ENCODE data around the gene MAML1. TPM values are rescaled to one million over a fixed set of nuclear protein-coding genes. Genes with fewer than 3 reads are reported as not detected.

The MAML1 gene
- total and polyA plus RNA-seq, 2 experiments from 2014 or later, result 14.4 to 35.8 TPM

DNA sequence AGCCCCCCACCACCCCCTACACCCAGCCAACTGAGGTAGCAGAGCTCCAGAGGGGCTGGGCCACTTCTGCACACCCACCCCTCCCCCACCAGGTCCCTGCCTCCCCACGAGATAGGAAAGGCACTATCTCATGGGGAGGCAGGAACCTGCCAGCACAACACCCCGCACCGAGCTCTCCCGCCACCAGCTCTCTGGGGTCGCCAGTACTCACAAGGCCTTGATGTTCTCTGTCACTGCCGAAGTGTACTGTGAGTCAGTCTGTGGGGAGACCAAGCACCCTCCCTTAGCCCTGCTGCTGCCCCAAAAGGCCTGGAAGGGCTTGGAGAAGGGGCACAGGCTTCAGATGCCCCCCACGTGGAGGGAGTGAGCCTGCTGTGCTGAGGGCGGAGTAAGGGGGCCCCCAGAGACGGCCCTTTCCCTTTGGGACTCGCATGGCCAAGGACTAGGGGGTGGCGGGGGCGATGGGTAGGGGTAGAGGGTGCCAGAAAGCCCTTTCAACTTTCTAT, 68.1 kb downstream of the MAML1 start:
- H3K4me1 ChIP-seq (ENCODE audit: low read depth), result peaks cover 22% of the 10 kb centered on the region
- DNase-seq (ENCODE audit: low read depth in 1 of 2, low spot score in 1 of 2), result no peak
- H3K27ac ChIP-seq, result no peak overlapping the region
- no peaks in the 10 kb centered on the region for H3K9me3 ChIP-seq (ENCODE audit: low read depth)
- H3K4me3 ChIP-seq, result no peak overlapping the region
- TF ChIP-seq, protein P1, sequence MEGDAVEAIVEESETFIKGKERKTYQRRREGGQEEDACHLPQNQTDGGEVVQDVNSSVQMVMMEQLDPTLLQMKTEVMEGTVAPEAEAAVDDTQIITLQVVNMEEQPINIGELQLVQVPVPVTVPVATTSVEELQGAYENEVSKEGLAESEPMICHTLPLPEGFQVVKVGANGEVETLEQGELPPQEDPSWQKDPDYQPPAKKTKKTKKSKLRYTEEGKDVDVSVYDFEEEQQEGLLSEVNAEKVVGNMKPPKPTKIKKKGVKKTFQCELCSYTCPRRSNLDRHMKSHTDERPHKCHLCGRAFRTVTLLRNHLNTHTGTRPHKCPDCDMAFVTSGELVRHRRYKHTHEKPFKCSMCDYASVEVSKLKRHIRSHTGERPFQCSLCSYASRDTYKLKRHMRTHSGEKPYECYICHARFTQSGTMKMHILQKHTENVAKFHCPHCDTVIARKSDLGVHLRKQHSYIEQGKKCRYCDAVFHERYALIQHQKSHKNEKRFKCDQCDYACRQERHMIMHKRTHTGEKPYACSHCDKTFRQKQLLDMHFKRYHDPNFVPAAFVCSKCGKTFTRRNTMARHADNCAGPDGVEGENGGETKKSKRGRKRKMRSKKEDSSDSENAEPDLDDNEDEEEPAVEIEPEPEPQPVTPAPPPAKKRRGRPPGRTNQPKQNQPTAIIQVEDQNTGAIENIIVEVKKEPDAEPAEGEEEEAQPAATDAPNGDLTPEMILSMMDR (IDR thresholded peaks at IDR 0.05; ENCODE audit: low read depth, low read length), result no peak
- H3K27me3 ChIP-seq, result no peaks in the 10 kb centered on the region
- peaks cover 7% of the 10 kb centered on the region for H3K36me3 ChIP-seq

DNA sequence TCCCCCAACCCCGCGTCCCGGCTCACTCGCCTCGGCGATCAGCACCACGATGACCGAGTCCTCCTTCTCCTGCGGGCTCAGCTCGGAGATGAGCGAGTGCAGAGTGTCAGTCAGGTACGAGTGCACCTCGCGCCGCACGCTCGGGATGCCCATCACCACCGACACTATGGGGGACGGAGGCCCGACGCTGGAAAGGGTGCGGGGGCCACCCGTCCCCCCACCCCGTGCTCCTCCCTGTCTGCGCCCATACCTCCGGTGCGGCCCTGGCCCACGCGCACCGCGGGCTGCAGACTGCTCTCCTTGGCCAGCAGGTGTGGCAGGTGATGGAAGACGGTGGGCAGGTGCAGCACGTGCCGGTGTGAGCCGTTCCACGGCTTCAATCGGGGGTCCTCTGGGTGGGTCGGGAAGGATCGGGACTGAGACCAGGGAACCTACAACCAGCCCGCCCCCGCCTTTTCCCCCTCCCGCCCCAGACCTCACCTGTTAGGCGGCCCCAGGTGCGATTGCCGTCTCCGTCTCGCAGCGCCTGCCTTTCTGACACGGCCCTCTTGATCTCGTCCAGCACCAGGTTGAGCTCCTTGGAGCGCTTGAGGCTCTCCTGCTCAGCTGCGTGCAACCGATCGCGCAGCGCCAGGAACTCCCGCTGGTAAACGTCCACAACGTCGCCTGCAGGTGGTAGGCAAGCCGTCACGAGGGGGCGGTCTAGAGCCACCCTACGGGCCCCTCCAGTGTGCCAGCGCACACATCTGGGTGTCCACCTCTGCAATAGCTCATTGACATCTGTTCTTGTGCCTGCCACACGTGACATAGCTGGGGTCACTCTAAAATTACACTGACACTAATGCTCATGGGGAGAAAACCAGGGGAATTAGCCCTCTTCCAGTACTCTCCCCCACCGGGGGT, 68.9 kb downstream of the MAML1 start:
- H3K4me1 ChIP-seq (ENCODE audit: low read depth), result peaks cover 22% of the 10 kb centered on the region
- no peak overlapping the region for H3K4me3 ChIP-seq
- TF ChIP-seq, protein P1 (IDR thresholded peaks at IDR 0.05; ENCODE audit: low read depth, low read length), result peak; percentile 63
- no peaks in the 10 kb centered on the region for H3K9me3 ChIP-seq (ENCODE audit: low read depth)
- H3K27me3 ChIP-seq, result no peaks in the 10 kb centered on the region
- DNase-seq (ENCODE audit: low read depth in 1 of 2, low spot score in 1 of 2), result peak; percentile 68 to 81
- peaks cover 7% of the 10 kb centered on the region for H3K36me3 ChIP-seq
- H3K27ac ChIP-seq, result no peak overlapping the region

DNA sequence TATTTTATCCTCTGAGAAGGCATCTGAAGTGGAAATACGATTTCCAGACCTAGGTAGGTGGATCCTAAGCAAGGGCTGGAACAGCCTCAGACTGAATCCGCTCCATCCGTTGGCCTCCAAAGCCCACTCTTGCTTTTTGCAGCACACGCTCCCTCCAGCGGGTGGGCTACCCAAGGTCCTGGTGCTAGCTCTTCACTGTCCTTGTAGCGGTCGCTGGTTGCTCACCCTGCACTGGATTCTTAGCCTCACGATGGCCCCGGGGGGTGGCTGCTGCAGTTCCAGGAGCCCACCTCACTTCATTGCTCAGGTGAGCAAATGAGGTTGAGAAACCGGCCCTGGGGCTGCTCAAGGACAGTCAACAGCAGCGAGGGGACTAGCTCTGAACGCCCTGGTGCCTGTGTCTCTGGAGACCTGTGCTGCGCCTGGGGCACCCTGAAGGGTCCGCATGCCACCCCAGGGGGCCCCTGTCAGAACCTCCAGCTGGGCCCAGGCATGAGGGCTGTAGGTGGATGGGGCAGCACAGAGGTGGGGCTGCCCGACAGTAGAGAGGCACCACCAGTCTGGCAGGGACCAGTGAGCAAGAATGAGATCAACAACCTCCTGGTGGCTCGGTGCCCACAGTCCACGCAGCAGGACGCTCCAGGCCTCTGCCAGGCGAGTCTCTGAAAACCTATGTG, 69.7 kb downstream of the MAML1 start:
- H3K9me3 ChIP-seq (ENCODE audit: low read depth), result no peaks in the 10 kb centered on the region
- H3K4me1 ChIP-seq (ENCODE audit: low read depth), result peaks cover 22% of the 10 kb centered on the region
- TF ChIP-seq, protein P1 (IDR thresholded peaks at IDR 0.05; ENCODE audit: low read depth, low read length), result no peak
- H3K36me3 ChIP-seq, result peaks cover 7% of the 10 kb centered on the region
- H3K27me3 ChIP-seq, result no peaks in the 10 kb centered on the region
- H3K4me3 ChIP-seq, result no peak overlapping the region
- DNase-seq (ENCODE audit: low read depth in 1 of 2, low spot score in 1 of 2), result no peak
- H3K27ac ChIP-seq, result no peak overlapping the region

DNA sequence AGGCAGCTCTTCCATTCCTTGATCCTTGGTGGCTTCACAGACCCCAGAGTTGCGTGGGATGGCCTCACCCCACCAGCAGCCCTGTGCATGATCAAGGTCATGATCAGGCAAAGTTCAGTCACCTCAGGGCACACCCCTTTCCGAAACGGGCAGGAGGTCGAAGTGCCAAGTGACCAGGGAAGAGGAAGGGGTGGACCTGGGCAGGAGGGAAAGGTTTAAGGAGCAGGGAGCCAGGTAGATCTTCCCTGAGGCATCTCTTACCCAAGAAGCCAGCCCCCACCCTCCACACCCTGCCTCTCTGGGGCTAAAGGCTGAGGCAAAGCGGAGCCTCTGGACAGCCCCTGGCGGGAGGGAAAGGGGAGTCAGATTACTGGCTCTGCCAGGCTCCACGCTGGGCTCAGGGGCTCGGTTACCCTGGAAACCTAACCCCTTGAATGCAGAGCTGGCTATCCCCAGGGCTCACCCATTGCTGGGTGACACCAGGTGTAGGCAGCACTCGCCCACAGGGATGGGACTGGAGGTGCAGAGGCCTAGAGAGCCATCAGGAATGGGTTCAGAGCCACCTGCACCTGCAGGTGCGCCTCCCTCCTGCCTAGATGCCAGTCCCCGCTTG, 70.4 kb downstream of the MAML1 start:
- TF ChIP-seq, protein P1 (IDR thresholded peaks at IDR 0.05; ENCODE audit: low read depth, low read length), result no peak
- Histone ChIP-seq H3K4me3 (no peak overlapping the region), H3K27ac (no peak overlapping the region), H3K4me1 (ENCODE audit: low read depth) (peaks cover 22% of the 10 kb centered on the region), H3K36me3 (peaks cover 7% of the 10 kb centered on the region), H3K27me3 (no peaks in the 10 kb centered on the region), H3K9me3 (ENCODE audit: low read depth) (no peaks in the 10 kb centered on the region)
- no peak for DNase-seq (ENCODE audit: low read depth in 1 of 2, low spot score in 1 of 2)
